PC-3 (cell line): Measurements from ENCODE around the gene ANKS1B.

Experiments used
- EZH2 ChIP-seq: fragments of 300-600 bp; sonication (generic); IDR thresholded peaks from one replicate; pipeline ENCODE4 v1.6.1; 2017; ENCODE audit warnings: antibody characterized with exemption, mild to moderate bottlenecking, low read length; ENCODE audit not compliant: unreplicated experiment
- EZH2phosphoT487 ChIP-seq: fragments of 300-600 bp; sonication (generic); IDR thresholded peaks from 2 replicates; pipeline ENCODE4 v1.6.1; 2018; ENCODE audit warnings: mild to moderate bottlenecking, antibody characterized with exemption, low read length, borderline replicate concordance
- TF ChIP-seq, protein P1 (sequence below): fragments of 300-600 bp; sonication (generic); conservative IDR thresholded peaks from 2 replicates; pipeline ENCODE4 v1.5.1; 2017; ENCODE audit warnings: antibody characterized with exemption, low read depth, mild to moderate bottlenecking, low read length

DNA sequence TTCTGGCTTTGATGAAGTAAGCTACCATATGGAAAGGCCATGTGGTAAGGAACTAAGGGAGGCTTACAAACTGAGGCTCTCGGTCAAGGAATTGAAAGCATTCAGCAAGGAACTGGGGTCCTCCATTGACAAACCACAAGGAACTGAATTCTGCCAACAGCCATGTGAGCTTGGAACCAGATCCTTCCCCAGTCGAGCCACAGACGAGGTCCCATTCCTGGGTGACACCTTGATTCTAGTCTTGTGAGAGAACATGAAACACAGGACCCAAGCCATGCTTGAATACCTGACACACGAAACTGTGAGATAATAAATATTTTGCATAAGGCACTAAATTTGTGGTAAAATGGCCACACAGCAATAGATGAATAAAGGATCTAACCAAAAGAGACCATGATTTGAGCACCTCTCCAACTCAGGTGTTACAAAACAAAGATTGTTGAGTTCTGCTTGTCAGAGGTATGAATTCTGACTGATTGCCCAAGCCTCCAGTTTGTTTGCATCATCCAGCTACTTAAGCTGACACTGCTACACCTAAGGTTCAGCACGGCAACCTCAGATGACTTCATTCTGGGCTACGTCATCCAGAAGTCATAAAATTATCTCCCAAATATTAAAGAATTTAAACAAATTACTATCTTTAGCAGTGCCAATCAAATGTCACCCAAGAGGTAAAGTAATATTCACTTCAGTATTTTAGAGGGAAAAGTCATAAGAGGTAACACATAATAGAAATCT, 277.8 kb downstream of the ANKS1B start:
- TF ChIP-seq, protein P1, sequence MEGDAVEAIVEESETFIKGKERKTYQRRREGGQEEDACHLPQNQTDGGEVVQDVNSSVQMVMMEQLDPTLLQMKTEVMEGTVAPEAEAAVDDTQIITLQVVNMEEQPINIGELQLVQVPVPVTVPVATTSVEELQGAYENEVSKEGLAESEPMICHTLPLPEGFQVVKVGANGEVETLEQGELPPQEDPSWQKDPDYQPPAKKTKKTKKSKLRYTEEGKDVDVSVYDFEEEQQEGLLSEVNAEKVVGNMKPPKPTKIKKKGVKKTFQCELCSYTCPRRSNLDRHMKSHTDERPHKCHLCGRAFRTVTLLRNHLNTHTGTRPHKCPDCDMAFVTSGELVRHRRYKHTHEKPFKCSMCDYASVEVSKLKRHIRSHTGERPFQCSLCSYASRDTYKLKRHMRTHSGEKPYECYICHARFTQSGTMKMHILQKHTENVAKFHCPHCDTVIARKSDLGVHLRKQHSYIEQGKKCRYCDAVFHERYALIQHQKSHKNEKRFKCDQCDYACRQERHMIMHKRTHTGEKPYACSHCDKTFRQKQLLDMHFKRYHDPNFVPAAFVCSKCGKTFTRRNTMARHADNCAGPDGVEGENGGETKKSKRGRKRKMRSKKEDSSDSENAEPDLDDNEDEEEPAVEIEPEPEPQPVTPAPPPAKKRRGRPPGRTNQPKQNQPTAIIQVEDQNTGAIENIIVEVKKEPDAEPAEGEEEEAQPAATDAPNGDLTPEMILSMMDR: no peak
- no peak for TF ChIP-seq EZH2
- TF ChIP-seq EZH2phosphoT487: no peak
